GM18508 (cell line): ENCODE data around the gene IGFBP5.

Experiments used
- ATAC-seq: cut with Tn5 transposase; IDR thresholded peaks from one replicate; pipeline ENCODE4 v1.9.1; 2021; ENCODE audit warnings: moderate number of reproducible peaks; ENCODE audit not compliant: insufficient read depth, unreplicated experiment

The IGFBP5 gene

GRCh38 chr2:216626168-216626874, 69.0 kb downstream of the IGFBP5 start:
- ATAC-seq, result no peak

- no peak for ATAC-seq
Measured at GRCh38 chr2:216624251-216624650, 71.1 kb downstream of the IGFBP5 start.

GRCh38 chr2:216622526-216622925, 72.8 kb downstream of the IGFBP5 start:
- no peak for ATAC-seq
